ENCODE results near the gene HGFAC. TPM values are rescaled to one million over a fixed set of nuclear protein-coding genes. Genes with fewer than 3 reads are reported as not detected.
"Not testable (repeated sequence)": the region's sequence is repeated elsewhere in the genome, so short reads cannot be mapped to it uniquely, and the experiment has no call there.

HGFAC gene
- total and polyA plus RNA-seq, 8 donors = 0.09 to 2.2 (median 0.47) TPM; not detected in 3

- 91 to 94% methylated on average over 6 of the region's 6 CpGs for WGBS, 2 donors
- intact Hi-C loops (cut with DNase I) = no loop called here
- Histone ChIP-seq H3K27me3 (no peaks in the 10 kb centered on the region), H3K36me3 (no peaks in the 10 kb centered on the region), H3K27ac (no peak overlapping the region), H3K9me3 (no peaks in the 10 kb centered on the region), H3K4me3 (no peak overlapping the region), H3K4me1 (peaks cover 14 to 22% (median 18%) of the 10 kb centered on the region in 3 donors)
- TF ChIP-seq, protein P1, sequence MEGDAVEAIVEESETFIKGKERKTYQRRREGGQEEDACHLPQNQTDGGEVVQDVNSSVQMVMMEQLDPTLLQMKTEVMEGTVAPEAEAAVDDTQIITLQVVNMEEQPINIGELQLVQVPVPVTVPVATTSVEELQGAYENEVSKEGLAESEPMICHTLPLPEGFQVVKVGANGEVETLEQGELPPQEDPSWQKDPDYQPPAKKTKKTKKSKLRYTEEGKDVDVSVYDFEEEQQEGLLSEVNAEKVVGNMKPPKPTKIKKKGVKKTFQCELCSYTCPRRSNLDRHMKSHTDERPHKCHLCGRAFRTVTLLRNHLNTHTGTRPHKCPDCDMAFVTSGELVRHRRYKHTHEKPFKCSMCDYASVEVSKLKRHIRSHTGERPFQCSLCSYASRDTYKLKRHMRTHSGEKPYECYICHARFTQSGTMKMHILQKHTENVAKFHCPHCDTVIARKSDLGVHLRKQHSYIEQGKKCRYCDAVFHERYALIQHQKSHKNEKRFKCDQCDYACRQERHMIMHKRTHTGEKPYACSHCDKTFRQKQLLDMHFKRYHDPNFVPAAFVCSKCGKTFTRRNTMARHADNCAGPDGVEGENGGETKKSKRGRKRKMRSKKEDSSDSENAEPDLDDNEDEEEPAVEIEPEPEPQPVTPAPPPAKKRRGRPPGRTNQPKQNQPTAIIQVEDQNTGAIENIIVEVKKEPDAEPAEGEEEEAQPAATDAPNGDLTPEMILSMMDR (IDR thresholded peaks at IDR 0.05) = no peak
- DNase-seq (no peak), ATAC-seq (no peak), FAIRE-seq (no peak)
Observed at GRCh38 chr4:3458371-3458770, 16.6 kb downstream of the HGFAC start.

DNA sequence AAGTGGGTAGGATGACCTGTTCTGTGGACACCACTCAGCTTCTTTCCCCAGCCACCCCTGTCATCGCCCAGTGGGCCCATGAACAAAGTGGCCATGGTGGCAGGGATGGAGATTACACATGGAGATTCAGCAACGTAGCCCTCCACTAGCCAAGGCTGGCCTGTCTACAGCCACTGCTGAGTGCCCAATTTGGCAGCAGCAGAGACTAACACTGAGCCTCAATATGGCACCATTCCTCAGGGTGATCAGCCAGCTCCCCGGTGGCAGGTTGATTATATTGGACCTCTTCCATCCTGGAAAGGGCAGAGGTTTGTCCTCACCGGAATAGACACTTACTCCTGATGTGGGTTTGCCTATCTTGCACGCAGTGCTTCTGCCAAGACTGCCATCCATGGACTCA is 17.4 kb downstream of the HGFAC start:
- FAIRE-seq; H3K36me3 ChIP-seq; H3K4me3 ChIP-seq; H3K27me3 ChIP-seq; ATAC-seq; intact Hi-C loops (cut with DNase I); H3K27ac ChIP-seq; H3K9me3 ChIP-seq: not testable (repeated sequence)
- H3K4me1 ChIP-seq = peaks cover 14 to 22% (median 20%) of the 10 kb centered on the region in 3 donors
- DNase-seq = peak in 1 of 6 donors; percentile 5
- WGBS, 2 donors = 70 to 83% methylated on average over 5 of the region's 5 CpGs

- peak in 2 of 4 donors; percentile 1 to 5 for ATAC-seq
- TF ChIP-seq, protein P1 (IDR thresholded peaks at IDR 0.05) = no peak
- peak in 2 of 6 donors; percentile 68 to 75 for DNase-seq
- FAIRE-seq = no peak
- Histone ChIP-seq H3K27ac (peak overlapping the region; percentile 68 to 84 (median 77)), H3K4me3 (no peak overlapping the region), H3K4me1 (peaks cover 14 to 24% (median 24%) of the 10 kb centered on the region in 3 donors), H3K9me3 (no peaks in the 10 kb centered on the region), H3K27me3 (no peaks in the 10 kb centered on the region), H3K36me3 (no peaks in the 10 kb centered on the region)
- intact Hi-C loops (cut with DNase I) = no loop called here
- WGBS, 2 donors = 78 to 79% methylated on average over 5 of the region's 5 CpGs
Observed at GRCh38 chr4:3460926-3461325, 19.2 kb downstream of the HGFAC start.

DNA sequence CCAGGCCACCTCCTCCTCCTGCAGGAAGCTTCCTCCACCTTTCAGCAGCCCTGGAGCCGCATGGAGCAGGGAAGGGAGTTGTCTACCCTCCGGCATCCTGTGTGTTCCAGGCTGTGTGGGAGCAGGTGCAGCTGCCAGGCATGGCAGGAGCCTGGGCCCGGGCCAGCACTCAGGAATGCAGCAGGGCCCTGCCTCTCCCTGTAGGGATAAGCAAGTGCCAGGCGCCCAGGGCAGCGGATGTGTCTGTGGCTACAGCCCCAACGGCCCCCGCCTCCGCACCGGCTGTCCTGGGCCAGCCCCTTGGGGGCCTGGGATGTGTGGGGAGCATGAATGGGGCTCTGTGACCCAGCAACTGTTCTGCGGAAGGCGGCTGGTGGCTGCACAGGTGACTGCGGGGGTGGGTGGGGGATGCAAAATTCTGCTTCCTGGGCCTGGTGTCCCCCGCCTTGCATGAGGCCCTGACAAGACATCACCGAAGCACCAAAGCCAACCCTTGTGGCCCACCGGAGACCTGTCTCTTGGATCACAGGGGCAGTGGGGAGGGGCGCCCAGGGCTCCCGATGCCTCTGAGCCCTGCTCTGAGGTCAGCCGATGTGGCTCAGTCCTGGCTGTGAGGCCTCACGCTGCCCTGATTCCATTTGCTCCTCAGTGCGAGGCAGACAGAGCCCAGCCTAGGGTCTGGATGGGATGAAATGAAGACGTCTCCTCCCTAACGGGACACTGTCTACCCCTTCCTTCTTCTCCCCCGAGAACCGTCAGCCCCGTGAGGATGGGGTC is 19.9 kb downstream of the HGFAC start:
- no peak for FAIRE-seq

GRCh38 chr4:3462321-3462789 is 20.6 kb downstream of the HGFAC start:
- Histone ChIP-seq H3K36me3 (no peaks in the 10 kb centered on the region), H3K4me1 (peaks cover 14 to 24% (median 24%) of the 10 kb centered on the region in 3 donors), H3K4me3 (no peak overlapping the region), H3K27me3 (no peaks in the 10 kb centered on the region), H3K9me3 (no peaks in the 10 kb centered on the region), H3K27ac (peak overlapping the region; percentile 68 to 84 (median 77))
- FAIRE-seq (no peak), DNase-seq (peak in 3 of 6 donors; percentile 55 to 66 (median 59)), ATAC-seq (peak in 3 of 4 donors; percentile 5 to 28 (median 18))
- TF ChIP-seq, protein P1 (IDR thresholded peaks at IDR 0.05) = no peak
- WGBS, 2 donors = 45 to 59% methylated on average over 10 of the region's 10 CpGs
- intact Hi-C loops (cut with DNase I) = no loop called here

More for the DNA sequence above, 19.9 kb downstream of the HGFAC start:
- H3K27ac ChIP-seq = peak overlapping the region; percentile 68 to 84 (median 77)
- WGBS, 2 donors = 32 to 34% methylated on average over 25 of the region's 25 CpGs
- ATAC-seq (peak; percentile 90 to 94 (median 92)), DNase-seq (peak; percentile 91 to 99 (median 96))
- intact Hi-C loops (cut with DNase I) = no loop called here
- H3K27me3 ChIP-seq = no peaks in the 10 kb centered on the region
- peaks cover 14 to 24% (median 24%) of the 10 kb centered on the region in 3 donors for H3K4me1 ChIP-seq
- no peak overlapping the region for H3K4me3 ChIP-seq
- TF ChIP-seq, protein P1 (IDR thresholded peaks at IDR 0.05) = no peak
- no peaks in the 10 kb centered on the region for H3K9me3 ChIP-seq
- no peaks in the 10 kb centered on the region for H3K36me3 ChIP-seq

Measured in pancreas (tissue), 10 donors.